ENCODE measurements around the gene URAD.

DNA sequence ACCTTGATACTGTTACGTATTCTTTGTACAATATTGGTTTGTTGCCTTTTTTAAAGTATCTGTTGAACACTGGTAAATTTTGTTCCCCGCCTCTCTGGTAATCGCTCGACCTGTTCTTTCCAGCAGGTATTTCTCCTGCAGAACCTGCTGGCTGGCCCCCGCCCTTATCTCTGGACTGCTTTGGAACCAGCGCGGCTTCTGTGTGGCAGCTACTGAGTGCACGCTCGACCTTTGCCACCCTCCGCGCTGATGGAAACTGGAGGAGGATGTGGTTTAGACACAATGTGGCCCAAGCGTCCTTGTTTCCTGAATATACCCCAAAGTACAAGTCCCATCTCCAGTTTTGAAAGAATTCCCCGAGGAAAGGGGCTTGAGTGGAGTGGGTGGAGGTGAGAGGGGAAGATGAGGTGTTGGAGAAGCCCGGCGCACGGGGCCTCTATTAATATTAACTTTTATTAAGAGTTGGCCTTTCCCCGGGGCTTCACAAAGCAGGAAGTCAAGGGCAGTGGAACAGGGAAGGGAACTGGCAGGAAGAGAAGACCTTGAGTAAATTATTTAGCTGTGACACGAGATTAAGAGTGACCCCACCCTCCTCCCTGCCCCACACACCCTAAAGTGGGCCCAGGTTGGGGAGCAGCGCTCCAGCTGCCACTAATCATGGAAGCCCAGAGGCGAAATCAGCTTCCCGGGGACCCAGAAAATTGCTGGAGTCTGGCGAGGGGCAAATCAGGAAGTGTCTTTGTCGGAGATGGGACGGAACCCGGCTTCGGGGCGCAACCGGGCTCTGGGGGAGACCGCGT is 35.4 kb downstream of the URAD start:
- no peak for TF ChIP-seq POLR2A (IDR thresholded peaks at IDR 0.05)
- no peak for TF ChIP-seq CTCF (IDR thresholded peaks at IDR 0.05)
